Smooth muscle cell (in vitro differentiated cells): ENCODE data around the gene ITM2C. TPM values are rescaled to one million over a fixed set of nuclear protein-coding genes. Genes with fewer than 3 reads are reported as not detected.

Source experiments
- DNase-seq: peaks from one replicate; lab custom pipeline; 2025; ENCODE audit not compliant: unreplicated experiment; lab: John Stamatoyannopoulos, UW
- H2AFZ ChIP-seq: fragments of 200-600 bp; sonication (generic); 2 replicates; pipeline ENCODE4 v1.6.0; 2016; ENCODE audit warnings: antibody characterized with exemption, low read depth, mild to moderate bottlenecking
- H3F3A ChIP-seq: fragments of 200-600 bp; sonication (generic); 2 replicates; pipeline ENCODE4 v1.6.0; 2017; ENCODE audit warnings: antibody characterized with exemption, low read depth
- H3K27ac ChIP-seq: fragments of 200-600 bp; sonication (generic); 2 replicates; pipeline ENCODE4 v1.5.1; 2016; ENCODE audit warnings: low read depth, mild to moderate bottlenecking
- H3K27me3 ChIP-seq: fragments of 200-600 bp; sonication (generic); 2 replicates; pipeline ENCODE4 v1.6.1; 2016; ENCODE audit warnings: low read depth, mild to moderate bottlenecking
- H3K36me3 ChIP-seq: fragments of 200-600 bp; sonication (generic); 2 replicates; pipeline ENCODE4 v1.5.1; 2016; ENCODE audit warnings: low read depth
- H3K4me1 ChIP-seq: fragments of 200-600 bp; sonication (generic); 2 replicates; pipeline ENCODE4 v1.5.1; 2016; ENCODE audit warnings: low read depth
- H3K4me2 ChIP-seq: fragments of 200-600 bp; sonication (generic); 2 replicates; pipeline ENCODE4 v1.6.0; 2016; ENCODE audit warnings: mild to moderate bottlenecking
- H3K4me3 ChIP-seq: fragments of 200-600 bp; sonication (generic); 2 replicates; pipeline ENCODE4 v1.5.1; 2016; ENCODE audit warnings: mild to moderate bottlenecking
- H3K79me2 ChIP-seq: fragments of 200-600 bp; sonication (generic); 2 replicates; pipeline ENCODE4 v1.6.0; 2016; ENCODE audit warnings: low read depth, mild to moderate bottlenecking
- H3K9ac ChIP-seq: fragments of 200-600 bp; sonication (generic); 2 replicates; pipeline ENCODE4 v1.6.0; 2016; ENCODE audit warnings: low read depth
- H3K9me3 ChIP-seq: fragments of 200-600 bp; sonication (generic); replicated peaks from 2 replicates; pipeline ENCODE4 v1.5.1; 2016; ENCODE audit warnings: low read depth
- H4K20me1 ChIP-seq: fragments of 200-600 bp; sonication (generic); 2 replicates; pipeline ENCODE4 v1.6.0; 2016; ENCODE audit warnings: low read depth
- CTCF ChIP-seq: fragments of 200-600 bp; sonication (generic); IDR thresholded peaks from 2 replicates; pipeline ENCODE4 v1.5.1; 2017; ENCODE audit warnings: borderline replicate concordance, mild to moderate bottlenecking, antibody characterized with exemption; ENCODE audit not compliant: insufficient read depth, poor library complexity, severe bottlenecking
- WGBS: methylation state at CpG from one replicate; pipeline ENCODE4 v1.1.7; 2016; ENCODE audit warnings: low lambda C conversion rate; 5-methylcytosine and 5-hydroxymethylcytosine counted together
- polyA plus RNA-seq: library from polyadenylated mRNA; unstranded; fragments of >200 nt; fragmentation: Nextera tagmentation; extraction: Ambion mirVana; gene quantifications from 2 replicates; pipeline ENCODE4 v1.2.1, GENCODE V29; 2016
- total RNA-seq: library from RNA; depleted of rRNA; stranded (reverse); fragments of >200 nt; gene quantifications from 2 replicates; pipeline ENCODE4 v1.2.3, GENCODE V29; 2014

The ITM2C gene
- total and polyA plus RNA-seq, 2 experiments from 2014 or later = 344 to 600 TPM

DNA sequence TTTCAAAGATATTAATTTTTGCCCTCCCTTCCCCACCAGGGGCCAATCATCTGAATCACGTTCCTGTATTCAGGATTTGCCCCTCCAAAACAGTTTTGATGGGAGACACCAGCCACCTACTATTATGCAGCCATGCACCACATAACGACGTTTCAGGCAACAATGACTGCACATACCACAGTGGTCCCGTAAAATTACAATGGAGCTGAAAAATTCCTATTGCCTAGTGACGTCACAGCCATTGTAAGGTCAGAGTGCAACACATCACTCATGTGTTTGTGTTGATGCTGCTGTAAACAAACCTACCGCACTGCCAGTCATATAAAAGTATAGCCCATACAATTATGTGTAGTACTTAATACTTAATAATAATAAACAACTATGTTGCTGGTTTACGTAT lies 22.6 kb downstream of the ITM2C start:
- no peak overlapping the region for H2AFZ ChIP-seq
- no peaks in the 10 kb centered on the region for H4K20me1 ChIP-seq
- no peak overlapping the region for H3K27ac ChIP-seq
- H3F3A ChIP-seq = no peaks in the 10 kb centered on the region
- no peak overlapping the region for H3K9ac ChIP-seq
- H3K4me1 ChIP-seq = peaks cover 3% of the 10 kb centered on the region
- WGBS = 77% methylated on average over 7 of the region's 7 CpGs
- TF ChIP-seq CTCF = no peak
- H3K27me3 ChIP-seq = no peaks in the 10 kb centered on the region
- no peaks in the 10 kb centered on the region for H3K79me2 ChIP-seq
- no peak overlapping the region for H3K4me2 ChIP-seq
- DNase-seq = no peak
- H3K9me3 ChIP-seq = no peaks in the 10 kb centered on the region
- H3K36me3 ChIP-seq = no peaks in the 10 kb centered on the region
- no peak overlapping the region for H3K4me3 ChIP-seq

- Histone ChIP-seq H3K36me3 (no peaks in the 10 kb centered on the region), H3F3A (no peaks in the 10 kb centered on the region), H2AFZ (no peak overlapping the region), H3K79me2 (no peaks in the 10 kb centered on the region), H3K4me2 (no peak overlapping the region), H3K27ac (no peak overlapping the region), H3K27me3 (no peaks in the 10 kb centered on the region), H3K9ac (no peak overlapping the region), H3K4me3 (no peak overlapping the region), H3K9me3 (no peaks in the 10 kb centered on the region), H3K4me1 (peaks cover 3% of the 10 kb centered on the region), H4K20me1 (no peaks in the 10 kb centered on the region)
- no peak for DNase-seq
- TF ChIP-seq CTCF = no peak
- WGBS = 95% methylated on average over 14 of the region's 14 CpGs
These were observed 24.2 kb downstream of the ITM2C start for GRCh38 chr2:230888824-230889400.

DNA sequence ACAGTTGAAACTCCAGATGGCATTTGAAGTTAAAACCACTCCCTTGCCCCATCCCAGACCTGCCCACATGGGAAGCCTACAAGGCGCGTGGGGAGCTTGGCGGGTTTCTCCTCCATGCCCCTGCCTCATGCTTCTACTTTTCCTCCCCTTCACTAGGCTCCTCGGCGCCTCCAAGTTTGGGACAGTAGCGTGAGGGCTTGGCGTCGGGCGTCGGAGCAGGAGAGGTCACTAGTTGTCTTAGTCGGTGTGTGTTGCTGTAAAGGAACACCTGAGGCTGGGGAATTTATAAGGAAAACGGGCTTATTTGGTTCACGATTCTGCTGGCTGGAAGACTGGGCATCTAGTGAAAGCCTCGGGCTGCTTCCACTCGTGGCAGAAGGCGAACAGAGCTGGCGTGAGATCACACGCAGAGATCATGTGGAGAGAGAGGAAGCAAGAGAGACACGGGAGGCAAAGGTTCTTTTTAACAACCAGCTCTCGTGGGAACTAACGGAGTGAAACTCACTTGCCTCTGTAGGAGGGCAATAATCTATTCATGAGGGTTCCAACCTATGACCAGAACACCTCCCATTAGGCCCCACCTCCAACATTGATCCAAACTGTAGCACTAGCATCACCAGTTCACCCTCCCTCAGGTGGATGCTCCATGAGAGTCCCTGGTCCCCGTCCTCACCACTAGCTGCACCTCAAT lies 25.3 kb downstream of the ITM2C start:
- H3K27ac ChIP-seq = no peak overlapping the region
- H4K20me1 ChIP-seq = no peaks in the 10 kb centered on the region
- no peaks in the 10 kb centered on the region for H3K27me3 ChIP-seq
- H3K36me3 ChIP-seq = no peaks in the 10 kb centered on the region
- peaks cover 3% of the 10 kb centered on the region for H3K4me1 ChIP-seq
- H3K4me3 ChIP-seq = no peak overlapping the region
- no peak for DNase-seq
- no peak overlapping the region for H3K4me2 ChIP-seq
- H3K9me3 ChIP-seq = no peaks in the 10 kb centered on the region
- H3K9ac ChIP-seq = no peak overlapping the region
- no peak for TF ChIP-seq CTCF
- no peaks in the 10 kb centered on the region for H3F3A ChIP-seq
- no peaks in the 10 kb centered on the region for H3K79me2 ChIP-seq
- H2AFZ ChIP-seq = no peak overlapping the region
- 97% methylated on average over 22 of the region's 22 CpGs for WGBS

GRCh38 chr2:230890646-230891045 lies 25.9 kb downstream of the ITM2C start:
- H3K4me1 ChIP-seq = peaks cover 3% of the 10 kb centered on the region
- H3K9ac ChIP-seq = no peak overlapping the region
- H3K27me3 ChIP-seq = no peaks in the 10 kb centered on the region
- H4K20me1 ChIP-seq = no peaks in the 10 kb centered on the region
- no peaks in the 10 kb centered on the region for H3K36me3 ChIP-seq
- H3K4me2 ChIP-seq = no peak overlapping the region
- no peaks in the 10 kb centered on the region for H3K79me2 ChIP-seq
- H3F3A ChIP-seq = no peaks in the 10 kb centered on the region
- DNase-seq = no peak
- no peak overlapping the region for H3K27ac ChIP-seq
- no peak for TF ChIP-seq CTCF
- WGBS = 90% methylated on average over 4 of the region's 4 CpGs
- H3K4me3 ChIP-seq = no peak overlapping the region
- H2AFZ ChIP-seq = no peak overlapping the region
- H3K9me3 ChIP-seq = no peaks in the 10 kb centered on the region
